HG02759 (cell line): ENCODE data around the gene PIGC.

ENCODE experiments used
- ATAC-seq: cut with Tn5 transposase; IDR thresholded peaks from one replicate; pipeline ENCODE4 v1.9.1; 2021; ENCODE audit warnings: mild to moderate bottlenecking, moderate library complexity; ENCODE audit not compliant: unreplicated experiment

Gene PIGC

GRCh38 chr1:172400722-172401105, 43.2 kb downstream of the PIGC start:
- ATAC-seq = no peak

- ATAC-seq = no peak
Measured at GRCh38 chr1:172399756-172400721, 43.8 kb downstream of the PIGC start.

DNA sequence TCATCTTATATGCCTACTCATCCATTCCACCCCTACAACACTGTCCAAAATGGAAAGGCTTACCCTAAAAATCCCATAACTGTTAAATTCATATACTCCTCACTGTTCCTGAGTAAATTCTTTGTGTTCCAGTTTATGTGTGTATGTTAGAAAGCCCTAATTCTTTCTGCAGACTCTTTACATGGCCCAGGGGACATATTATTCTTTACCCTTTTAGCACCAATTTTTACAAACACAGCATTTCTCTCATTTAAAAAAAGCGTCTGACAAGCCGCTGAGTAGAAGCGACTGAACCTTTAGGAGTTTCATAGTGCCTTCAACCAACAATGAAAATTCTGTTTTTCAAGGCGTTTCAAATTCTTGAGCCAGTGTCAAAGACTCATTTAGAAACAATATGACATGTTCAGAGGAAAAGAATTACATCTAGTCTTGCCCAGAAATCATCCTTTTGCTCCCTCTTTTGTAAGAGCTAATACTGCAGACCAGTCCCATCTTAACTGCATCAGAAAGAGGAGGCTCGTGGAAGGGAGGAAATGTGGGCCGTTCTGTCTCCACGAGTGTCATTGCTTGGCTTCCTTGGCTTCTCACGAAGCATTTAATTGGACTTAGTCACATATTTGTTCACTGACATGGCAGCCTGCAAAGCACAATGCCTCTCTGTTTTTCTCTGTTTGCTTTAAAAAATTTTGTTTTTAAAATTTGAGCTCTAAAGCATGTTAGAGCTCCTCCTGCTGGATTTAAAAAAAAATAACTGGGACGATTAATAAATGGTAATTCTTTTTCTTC, 44.7 kb downstream of the PIGC start:
- ATAC-seq = peak; percentile 40

GRCh38 chr1:172398193-172398592, 45.7 kb downstream of the PIGC start:
- ATAC-seq = no peak

DNA sequence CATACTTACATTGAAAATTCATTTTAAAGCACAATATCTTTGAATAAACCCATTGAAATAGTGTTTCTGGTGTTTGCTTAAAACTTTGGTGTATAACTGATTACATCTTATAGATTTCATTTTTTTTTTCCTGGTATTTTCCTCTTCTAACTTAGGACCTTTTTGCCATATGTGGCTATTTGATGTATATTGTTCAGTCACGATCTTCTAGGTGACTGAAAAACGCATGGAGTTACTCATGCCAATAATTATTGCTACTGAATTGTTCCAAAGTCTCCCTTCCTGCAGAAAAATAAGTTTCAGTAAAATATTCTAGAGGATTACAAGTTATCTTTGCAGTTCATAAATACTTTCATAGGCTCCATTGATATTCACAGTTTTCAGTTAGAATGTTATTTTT, 46.2 kb downstream of the PIGC start:
- no peak for ATAC-seq

GRCh38 chr1:172397221-172397620, 46.6 kb downstream of the PIGC start:
- ATAC-seq = peak; percentile 40

DNA sequence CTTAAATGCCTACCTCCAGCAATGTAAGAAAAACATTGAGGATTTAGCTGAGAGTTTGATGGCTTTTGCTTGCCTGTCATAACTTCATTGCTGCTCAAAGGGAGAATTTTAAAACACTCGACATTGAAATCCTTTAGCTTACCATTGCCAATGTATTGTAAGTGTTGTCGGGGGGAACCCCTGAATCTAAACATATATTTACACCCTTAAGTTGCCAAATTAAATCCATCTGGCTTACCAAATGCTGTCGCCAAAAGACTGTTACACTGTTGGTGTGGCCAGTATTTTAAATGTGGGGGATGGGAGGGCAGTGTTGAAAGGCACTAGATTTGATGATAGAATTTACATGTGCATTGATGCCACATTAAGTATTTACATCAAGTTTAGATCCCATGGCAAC, 48.3 kb downstream of the PIGC start:
- ATAC-seq = no peak

- no peak for ATAC-seq
Measured at GRCh38 chr1:172394811-172395210, 49.1 kb downstream of the PIGC start.

DNA sequence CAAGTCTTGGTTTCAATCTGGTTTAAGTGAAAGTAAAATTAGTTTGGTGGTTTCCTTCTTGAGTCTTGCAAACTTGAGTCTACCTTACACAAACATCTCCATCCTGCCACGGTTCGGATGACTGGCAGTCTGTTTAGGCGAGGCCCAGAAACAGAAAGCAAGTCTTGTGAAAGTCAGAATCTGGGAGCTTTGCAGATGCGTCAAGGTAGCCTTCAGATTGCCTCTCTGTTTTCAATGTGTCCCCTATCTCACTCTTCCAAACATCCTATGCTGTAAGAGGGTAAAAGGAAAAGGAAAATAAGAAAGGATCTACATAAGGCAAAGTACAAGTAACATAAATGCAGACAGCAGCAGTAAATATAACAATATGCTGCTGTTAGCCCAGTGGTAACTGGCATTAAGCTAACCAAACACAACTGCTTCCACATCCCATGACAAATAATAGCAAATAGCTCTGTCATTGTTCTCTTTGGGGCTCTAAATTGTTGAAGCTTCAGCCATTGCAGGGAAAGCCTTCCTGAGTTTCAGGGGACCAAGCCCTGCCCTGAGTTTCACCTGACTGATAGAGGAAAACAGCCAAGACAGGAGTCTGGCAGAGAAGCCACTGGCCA, 49.6 kb downstream of the PIGC start:
- peak; percentile 63 for ATAC-seq

DNA sequence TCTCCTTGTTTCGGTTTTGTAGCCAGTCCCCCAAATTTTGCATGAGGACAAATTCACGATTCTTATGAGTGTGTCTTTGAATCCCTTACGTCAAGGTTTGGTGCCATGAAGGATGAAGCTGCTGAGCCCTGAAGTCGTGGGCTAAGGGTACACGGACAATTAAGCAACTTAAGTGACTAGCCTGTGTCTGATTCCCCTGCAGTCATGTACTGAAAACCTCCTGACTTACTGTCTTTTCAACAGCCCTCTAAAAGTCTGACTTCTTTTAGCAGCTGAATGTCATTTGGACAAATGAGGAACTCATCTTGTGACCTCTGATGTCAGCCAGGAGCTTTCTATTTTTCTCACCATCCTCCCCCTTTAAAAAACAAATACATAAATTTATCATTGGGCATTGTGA, 50.5 kb downstream of the PIGC start:
- no peak for ATAC-seq

DNA sequence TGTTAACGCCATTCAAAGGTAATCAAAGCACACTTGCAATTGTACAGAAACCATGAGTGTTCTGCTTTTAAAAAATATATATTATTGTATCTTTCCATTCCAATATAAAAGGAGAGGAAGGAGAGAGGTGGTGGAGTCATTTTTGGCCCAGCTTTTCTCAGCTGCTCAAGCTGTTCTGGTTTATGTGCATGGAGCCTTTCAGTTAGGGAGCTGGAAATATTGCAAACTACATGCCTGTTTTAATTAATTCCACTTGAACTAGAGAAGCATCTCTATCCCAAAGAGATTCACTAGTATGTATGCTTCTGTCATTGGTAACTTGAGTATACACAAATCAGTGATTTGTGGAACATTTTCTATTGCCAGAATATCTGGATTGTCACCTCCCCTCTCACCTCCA, 51.9 kb downstream of the PIGC start:
- no peak for ATAC-seq
